Heart right ventricle (tissue), 16 donors: Measurements from ENCODE around the gene PDHX. TPM values are rescaled to one million over a fixed set of nuclear protein-coding genes. Genes with fewer than 3 reads are reported as not detected.
"Not testable (repeated sequence)": the region's sequence is repeated elsewhere in the genome, so short reads cannot be mapped to it uniquely, and the experiment has no call there.

Source experiments
- ATAC-seq, 8 donors: fragments of 200-7000 bp; cut with Tn5 transposase; one replicate each; pipeline ENCODE4 v1.9.1; 2020; ENCODE audit warnings: mild to moderate bottlenecking in 8 of 8, moderate library complexity in 8 of 8, moderate number of reproducible peaks in 1 of 8
- DNase-seq, 2 donors: peaks; one replicate each; pipeline ENCODE4 v3.0.0-alpha.2; 2020
- H3K27ac ChIP-seq, 10 donors: fragments of 200-600 bp; sonication (generic) in 2 of 10; one replicate each; pipeline versions ENCODE4 v1.5.0 to v1.8.0; 2020 to 2022; ENCODE audit warnings: mild to moderate bottlenecking in 3 of 10
- H3K27me3 ChIP-seq, 7 donors: fragments of 200-600 bp; one replicate each; pipeline ENCODE4 v1.8.0; 2021 to 2022; ENCODE audit warnings: mild to moderate bottlenecking in 2 of 7
- H3K36me3 ChIP-seq, 9 donors: fragments of 200-600 bp; sonication (generic) in 1 of 9; one replicate each; pipeline versions ENCODE4 v1.5.0 to v1.8.0; 2020 to 2022; ENCODE audit warnings: mild to moderate bottlenecking in 2 of 9
- H3K4me1 ChIP-seq, 9 donors: fragments of 200-600 bp; sonication (generic) in 1 of 9; one replicate each; pipeline versions ENCODE4 v1.5.0 to v1.8.0; 2020 to 2022; ENCODE audit warnings: mild to moderate bottlenecking in 4 of 9
- H3K4me3 ChIP-seq, 10 donors: fragments of 200-600 bp; sonication (generic) in 2 of 10; one replicate each; pipeline versions ENCODE4 v1.5.0 to v1.8.0; 2020 to 2022; ENCODE audit warnings: mild to moderate bottlenecking in 7 of 10, moderate library complexity in 2 of 10
- H3K9me3 ChIP-seq, 11 donors: fragments of 200-600 bp in 10 of 11; sonication (generic) in 2 of 11; one replicate each; pipeline versions ENCODE4 v1.5.0 to v1.8.0; 2013 to 2022; ENCODE audit warnings: mild to moderate bottlenecking in 2 of 11, control low read depth in 1 of 11, moderate library complexity in 1 of 11
- CTCF ChIP-seq, 9 donors: fragments of 200-600 bp; sonication (generic) in 2 of 9; IDR thresholded peaks; one replicate each; pipeline versions ENCODE4 v1.5.0 to v1.8.0; 2021 to 2022; ENCODE audit warnings: antibody characterized with exemption in 9 of 9, mild to moderate bottlenecking in 5 of 9, moderate library complexity in 1 of 9
- WGBS, 2 donors: extraction: QIAGEN DNeasy Blood & Tissue Kit; methylation state at CpG; one replicate each; pipeline ENCODE4 v1.1.7; 2013; ENCODE audit warnings: inconsistent platforms in 1 of 2; 5-methylcytosine and 5-hydroxymethylcytosine counted together
- intact Hi-C, 10 donors: fragments of 100-400 bp; cut with DNase I; formaldehyde crosslinking; loops; one replicate each; pipeline versions ENCODE4 v1.11.1 to v1.14.2; 2022
- polyA plus RNA-seq, 2 donors: library from polyadenylated mRNA; stranded (reverse); fragments of 200-250 nt; gene quantifications; one replicate each; pipeline ENCODE4 v1.2.3, GENCODE V29; 2013
- total RNA-seq, 10 donors: library from RNA; stranded (reverse); fragmentation: NEBNext Ultra II Directional in 3 of 10; extraction: Animal tissue kit (Norgen Biotek cat#: 25700) in 3 of 10; gene quantifications; one replicate each; pipeline versions ENCODE4 v1.2.1 to v1.2.4, GENCODE V29; 2021 to 2023
- donor health status: Arrhythmogenic right ventricular cardiomyopathy.
- donor health status: ischemic (EF 13 %, LVEDD 7.1; RV severe dilation, severe dysfunction).
- donor health status: healthy with polysubstance abuse.
- donor health status: DM: no; HTN: yes; CAD: no.
- donor health status: DM: no; HTN: no; CAD: no.
- donor health status: ischemic (EF 25% LVEDD 6.9; RV normal size, moderate dysfunction).
- donor health status: ischemic (EF 25% LVEDD 5.7; RV mildly dilated, moderate dysfunction).
- donor health status: healthy.
- donor health status: DM: yes; HTN: yes; CAD: no.
- donor health status: Ischemic cardiomyopathy.
- donor health status: ischemic (EF 35%, LVEDD 5.7; RV mildly dilated, moderate dysfunction).
- donor health status: nonischemic (EF 11% LVEDD 7.7; RV severe dilation, severe dysfunction).
- donor health status: DM: yes; HTN: yes; CAD: no.
- donor health status: PGD.
- donor health status: ischemic (EF 29% LVEDD 5.4; RV normal size, mild dysfunction).
- donor health status: nonischemic (EF 23%, LVEDD 6.1; RV moderate dilation, normal function).

Gene PDHX
- total and polyA plus RNA-seq, 12 donors, result 52.7 to 203 (median 171) TPM

- DNase-seq (no peak), ATAC-seq (no peak)
- Histone ChIP-seq H3K4me3 (no peak overlapping the region), H3K36me3 (no peaks in the 10 kb centered on the region), H3K9me3 (no peaks in the 10 kb centered on the region), H3K27me3 (no peaks in the 10 kb centered on the region), H3K4me1 (peaks cover 0 to 9% (median 0%) of the 10 kb centered on the region in 9 donors), H3K27ac (no peak overlapping the region)
- TF ChIP-seq CTCF (IDR thresholded peaks at IDR 0.05), result no peak
- intact Hi-C loops, result no loop called here
- WGBS, 2 donors, result 88 to 90% methylated on average over 6 of the region's 6 CpGs
These were observed 99.4 kb downstream of the PDHX start for GRCh38 chr11:35015621-35016387.

- Histone ChIP-seq H3K27me3 (no peaks in the 10 kb centered on the region), H3K36me3 (no peaks in the 10 kb centered on the region), H3K4me1 (peaks cover 0 to 9% (median 0%) of the 10 kb centered on the region in 9 donors), H3K4me3 (no peak overlapping the region), H3K27ac (no peak overlapping the region), H3K9me3 (no peaks in the 10 kb centered on the region)
- DNase-seq, result no peak
- 91 to 93% methylated on average over 4 of the region's 4 CpGs for WGBS, 2 donors
- intact Hi-C loops, result no loop called here
- no peak for ATAC-seq
- no peak for TF ChIP-seq CTCF (IDR thresholded peaks at IDR 0.05)
These were observed 100.5 kb downstream of the PDHX start for GRCh38 chr11:35016916-35017315.

GRCh38 chr11:35017528-35018342 lies 101.3 kb downstream of the PDHX start:
- WGBS, 2 donors, result 79 to 83% methylated on average over 8 of the region's 8 CpGs
- no peaks in the 10 kb centered on the region for H3K36me3 ChIP-seq
- H3K27me3 ChIP-seq, result no peaks in the 10 kb centered on the region
- H3K9me3 ChIP-seq, result no peaks in the 10 kb centered on the region
- no peak overlapping the region for H3K4me3 ChIP-seq
- no peak overlapping the region for H3K27ac ChIP-seq
- ATAC-seq (no peak), DNase-seq (no peak)
- no peak for TF ChIP-seq CTCF (IDR thresholded peaks at IDR 0.05)
- intact Hi-C loops, result no loop called here
- peaks cover 0 to 9% (median 0%) of the 10 kb centered on the region in 9 donors for H3K4me1 ChIP-seq

- H3K27me3 ChIP-seq, result no peaks in the 10 kb centered on the region
- ATAC-seq, result no peak
- TF ChIP-seq CTCF (IDR thresholded peaks at IDR 0.05), result no peak
- H3K9me3 ChIP-seq, result peaks cover 0 to 23% (median 0%) of the 10 kb centered on the region in 11 donors
- 94 to 98% methylated on average over 8 of the region's 8 CpGs for WGBS, 2 donors
- no peak overlapping the region for H3K4me3 ChIP-seq
- no peak for DNase-seq
- H3K27ac ChIP-seq, result no peak overlapping the region
- no peaks in the 10 kb centered on the region for H3K4me1 ChIP-seq
- intact Hi-C loops, result loop anchor here in 1 of 10 donors (10.0 kb wide), 1 partner anchor 143 kb away; no protein-coding TSS in a partner anchor
- no peaks in the 10 kb centered on the region for H3K36me3 ChIP-seq
These were observed 105.2 kb downstream of the PDHX start for GRCh38 chr11:35021589-35021988.

GRCh38 chr11:35023940-35024339 lies 107.5 kb downstream of the PDHX start:
- intact Hi-C loops, result loop anchor here in 1 of 10 donors (10.0 kb wide), 1 partner anchor 141 kb away; no protein-coding TSS in a partner anchor
- H3K4me1 ChIP-seq, H3K27me3 ChIP-seq, DNase-seq, H3K4me3 ChIP-seq, H3K27ac ChIP-seq, ATAC-seq, H3K36me3 ChIP-seq: not testable (repeated sequence)
- WGBS, 2 donors, result 83 to 86% methylated on average over 3 of the region's 3 CpGs
- H3K9me3 ChIP-seq, result peaks cover 0 to 23% (median 0%) of the 10 kb centered on the region in 11 donors

- peaks cover 0 to 22% (median 0%) of the 10 kb centered on the region in 11 donors for H3K9me3 ChIP-seq
- H3K27me3 ChIP-seq, H3K27ac ChIP-seq, H3K36me3 ChIP-seq, H3K4me3 ChIP-seq, ATAC-seq, DNase-seq: not testable (repeated sequence)
- WGBS, 2 donors, result 82 to 91% methylated on average over 4 of the region's 4 CpGs
- intact Hi-C loops, result loop anchor here in 1 of 10 donors (10.0 kb wide), 1 partner anchor 137 kb away; no protein-coding TSS in a partner anchor
- peaks cover 0 to 21% (median 12%) of the 10 kb centered on the region in 9 donors for H3K4me1 ChIP-seq
These were observed 111.6 kb downstream of the PDHX start for GRCh38 chr11:35028007-35028406.
